Activated CD8-positive, alpha-beta memory T cell treated with anti-CD3 and anti-CD28 coated beads, Interleukin-2, amount 50 U/mL, for 24 hours (primary cell): ENCODE measurements around the gene TMOD1.

Experiments
- DNase-seq: peaks from one replicate; pipeline ENCODE4 v3.0.0-alpha.2; 2020; ENCODE audit errors: extremely low read depth

Gene TMOD1

DNA sequence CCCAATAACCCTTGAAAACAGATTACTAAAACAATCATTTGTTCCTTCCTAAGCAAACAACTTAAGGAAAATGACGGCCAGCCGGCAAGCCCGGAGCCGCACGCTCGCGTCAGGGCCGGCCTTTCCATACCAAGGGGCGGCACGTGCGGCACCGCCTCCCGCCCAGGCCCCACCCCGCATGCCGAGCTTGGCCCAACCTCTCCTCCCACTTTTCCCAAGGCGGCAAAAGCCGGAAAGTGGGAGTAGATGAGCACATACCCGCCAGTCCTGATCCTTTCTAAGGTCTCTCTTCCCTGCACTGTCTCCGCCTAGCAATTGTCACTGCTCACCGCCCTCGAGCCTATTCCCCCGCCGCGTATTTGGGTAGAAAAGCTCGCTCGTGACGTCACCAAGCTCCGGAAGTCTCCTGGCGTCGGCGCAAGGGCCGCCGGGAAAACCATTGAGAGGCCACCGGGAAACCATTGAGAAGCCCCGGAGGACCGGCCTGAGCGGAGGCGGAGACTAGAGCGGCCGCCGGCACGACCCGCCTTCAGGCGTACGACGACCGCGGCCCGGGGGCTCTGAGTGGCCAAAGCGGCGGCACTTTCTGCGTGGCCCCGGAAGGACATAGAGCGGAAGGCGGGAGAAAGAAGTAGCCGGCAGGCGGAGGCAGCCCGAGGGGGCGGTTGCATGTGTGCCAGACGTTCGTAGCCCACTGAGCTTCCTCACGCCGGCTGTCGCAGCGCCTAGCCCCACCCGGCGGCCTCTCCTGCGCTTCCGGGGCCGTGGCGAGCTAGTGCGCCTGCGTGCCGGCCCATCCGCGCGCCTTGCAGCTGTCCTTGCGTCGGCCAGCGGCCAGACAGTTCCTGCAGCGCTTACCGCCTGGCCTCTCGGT, 131.8 kb downstream of the TMOD1 start, which contains the start of the genes NCBP1 and TSTD2:
Gene NCBP1, plus strand, starts transcription at position 837 of the 874 bp plus-strand sequence. CDS start 61 bp downstream, outside the sequence.
Gene TSTD2, minus strand, starts transcription at position 384 of the 874 bp plus-strand sequence. CDS start 5,806 bp downstream, outside the sequence.
- DNase-seq, result peak; percentile 86

DNA sequence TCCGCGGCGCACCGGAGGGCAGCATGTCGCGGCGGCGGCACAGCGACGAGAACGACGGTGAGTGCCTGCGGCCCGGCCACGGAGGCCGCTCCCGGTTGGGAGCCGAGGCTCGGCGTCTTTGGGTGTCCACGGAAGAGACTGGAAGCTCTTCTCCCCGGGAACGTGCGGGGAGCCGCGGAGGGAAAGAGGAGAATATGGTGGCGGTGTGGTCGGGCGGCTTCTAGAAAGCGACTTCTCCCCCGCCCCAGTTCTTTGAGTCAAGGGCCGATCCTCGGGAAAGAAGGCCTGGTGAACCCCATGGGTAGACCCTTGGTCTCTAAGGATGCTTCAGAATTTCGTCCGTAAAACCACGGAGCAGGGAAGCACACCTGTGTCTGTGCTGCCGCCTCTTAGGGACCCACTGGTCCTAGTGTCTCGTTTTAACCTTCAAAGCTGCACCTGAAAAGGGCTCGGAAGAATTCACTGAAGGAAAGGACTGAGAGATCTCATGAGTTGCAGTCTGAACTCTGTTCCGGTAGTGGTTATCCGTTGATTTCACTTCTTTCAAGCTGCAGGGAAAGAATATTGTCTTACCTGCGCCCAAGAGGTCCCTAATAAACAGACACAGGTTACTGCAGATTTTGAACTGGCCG, 132.5 kb downstream of the TMOD1 start:
- no peak for DNase-seq

GRCh38 chr9:97635026-97635425, 133.6 kb downstream of the TMOD1 start:
- no peak for DNase-seq

DNA sequence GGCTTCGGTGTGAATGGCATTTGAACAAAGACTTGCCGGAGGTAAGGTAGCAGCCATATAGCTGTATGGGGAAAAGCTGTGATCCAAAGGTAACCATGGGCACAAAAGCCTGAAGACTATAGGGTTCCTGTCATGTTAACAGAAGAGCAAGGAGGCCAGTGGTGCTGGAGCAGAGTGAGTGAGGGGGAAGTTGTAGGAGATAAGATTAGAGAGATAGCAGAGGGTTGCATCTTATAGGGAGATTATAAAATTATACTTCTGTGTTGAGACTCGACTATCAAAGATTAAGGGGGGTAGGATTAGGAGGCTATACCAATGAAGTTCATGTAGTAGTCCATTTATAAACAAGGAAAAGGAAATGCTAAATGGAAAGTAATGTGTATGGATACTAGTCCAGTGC, 135.4 kb downstream of the TMOD1 start:
- no peak for DNase-seq

- no peak for DNase-seq
Observed at GRCh38 chr9:97638666-97639065, 137.2 kb downstream of the TMOD1 start.

DNA sequence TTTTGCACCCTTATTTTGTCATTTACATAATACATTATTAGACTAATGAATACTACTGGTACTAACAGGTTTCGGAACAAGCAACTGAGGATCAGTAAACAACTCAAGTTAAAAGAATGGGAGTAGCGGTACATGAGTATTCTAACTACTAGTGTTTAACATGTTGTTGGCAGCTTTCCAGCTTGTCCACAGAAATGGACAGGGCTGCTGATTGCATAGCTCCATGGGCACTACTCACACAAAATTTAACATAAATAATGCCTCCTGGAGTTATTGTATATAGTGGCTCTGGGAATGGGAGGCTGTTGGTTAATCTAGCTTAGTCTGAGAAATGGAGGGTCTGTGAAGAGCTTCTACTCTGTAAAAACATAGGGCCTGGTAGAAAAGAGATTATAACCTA, 138.9 kb downstream of the TMOD1 start:
- no peak for DNase-seq

- DNase-seq, result no peak
Observed at GRCh38 chr9:97645720-97646119, 144.3 kb downstream of the TMOD1 start.

- no peak for DNase-seq
Observed at GRCh38 chr9:97647996-97648395, 146.5 kb downstream of the TMOD1 start.
